ENCODE measurements around the gene GTPBP4. TPM values are rescaled to one million over a fixed set of nuclear protein-coding genes. Genes with fewer than 3 reads are reported as not detected.

The GTPBP4 gene
- total RNA-seq, 2 experiments from 2014 or later = 50.3 to 53.7 TPM

DNA sequence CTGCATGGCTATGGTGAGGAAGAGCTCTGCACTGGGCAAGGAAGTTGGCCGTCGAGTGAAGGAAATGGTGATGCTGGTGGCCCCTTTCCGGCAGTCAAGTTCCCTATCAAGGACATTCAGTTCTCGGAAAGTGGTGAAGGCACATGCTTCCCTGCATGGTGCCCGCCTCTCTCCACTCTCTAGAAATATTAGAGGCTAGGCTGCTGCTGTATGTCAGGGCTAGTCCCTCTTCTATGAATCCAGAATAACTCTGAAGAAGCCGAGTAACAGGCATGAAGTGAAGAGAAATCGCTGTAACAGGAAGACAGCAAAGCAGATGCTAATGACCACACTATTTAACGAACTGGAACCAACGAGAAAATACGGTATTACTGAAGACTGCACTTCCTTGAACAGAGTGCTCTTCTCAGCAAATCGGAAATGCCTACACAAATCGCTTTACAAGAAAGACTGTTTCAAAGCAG lies 55.3 kb downstream of the GTPBP4 start:
- H3K36me3 Mint-ChIP-seq (ENCODE audit: low read depth) = peaks cover 59% of the 10 kb centered on the region
- ChIA-PET POLR2A (interaction anchor here (1.0 to 2.2 kb wide), 4 partner anchors 10 to 30 kb away, joined by 3 to 5 read pairs (median 4); partner anchors contain the start of gene WDR37), CTCF (interaction anchor here (2.3 kb wide), 1 partner anchor 55 kb away, joined by 7 read pairs; the partner anchor contains the start of gene GTPBP4)
- no peaks in the 10 kb centered on the region for H3K27me3 ChIP-seq (ENCODE audit: control insufficient read depth in 1 of 2, insufficient read depth in 2 of 2, low read length in 2 of 2)
- DNase-seq (peak in 5 of 14 experiments; percentile 16 to 74 (median 55)), ATAC-seq (ENCODE audit: poor library complexity) (peak; percentile 22)
- peak overlapping the region; percentile 37 to 44 for H3K27ac ChIP-seq (ENCODE audit: low read depth in 1 of 2, low read length in 2 of 2)
- peaks cover 48% of the 10 kb centered on the region for H3K4me1 Mint-ChIP-seq (ENCODE audit: low read depth)
- peaks cover 29% of the 10 kb centered on the region for H3K36me3 ChIP-seq (ENCODE audit: insufficient read depth, low read length)
- H3K4me3 Mint-ChIP-seq = peak overlapping the region; percentile 84
- H3K27ac Mint-ChIP-seq = peak overlapping the region; percentile 88
- no peaks in the 10 kb centered on the region for H3K9me3 ChIP-seq (ENCODE audit: control insufficient read depth in 1 of 2, insufficient read depth in 1 of 2, low read length in 2 of 2)
- peak overlapping the region; percentile 43 for H3K4me3 ChIP-seq (ENCODE audit: low read length)
- TF ChIP-seq, protein P1, sequence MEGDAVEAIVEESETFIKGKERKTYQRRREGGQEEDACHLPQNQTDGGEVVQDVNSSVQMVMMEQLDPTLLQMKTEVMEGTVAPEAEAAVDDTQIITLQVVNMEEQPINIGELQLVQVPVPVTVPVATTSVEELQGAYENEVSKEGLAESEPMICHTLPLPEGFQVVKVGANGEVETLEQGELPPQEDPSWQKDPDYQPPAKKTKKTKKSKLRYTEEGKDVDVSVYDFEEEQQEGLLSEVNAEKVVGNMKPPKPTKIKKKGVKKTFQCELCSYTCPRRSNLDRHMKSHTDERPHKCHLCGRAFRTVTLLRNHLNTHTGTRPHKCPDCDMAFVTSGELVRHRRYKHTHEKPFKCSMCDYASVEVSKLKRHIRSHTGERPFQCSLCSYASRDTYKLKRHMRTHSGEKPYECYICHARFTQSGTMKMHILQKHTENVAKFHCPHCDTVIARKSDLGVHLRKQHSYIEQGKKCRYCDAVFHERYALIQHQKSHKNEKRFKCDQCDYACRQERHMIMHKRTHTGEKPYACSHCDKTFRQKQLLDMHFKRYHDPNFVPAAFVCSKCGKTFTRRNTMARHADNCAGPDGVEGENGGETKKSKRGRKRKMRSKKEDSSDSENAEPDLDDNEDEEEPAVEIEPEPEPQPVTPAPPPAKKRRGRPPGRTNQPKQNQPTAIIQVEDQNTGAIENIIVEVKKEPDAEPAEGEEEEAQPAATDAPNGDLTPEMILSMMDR (IDR thresholded peaks at IDR 0.05) = no peak
- H3K9me3 Mint-ChIP-seq = no peaks in the 10 kb centered on the region
- intact Hi-C loops (cut with DNase I, micrococcal nuclease) = no loop called here
- peaks cover 5% of the 10 kb centered on the region for H3K27me3 Mint-ChIP-seq
- peaks cover 30% of the 10 kb centered on the region for H3K4me1 ChIP-seq (ENCODE audit: insufficient read depth, low read length)

DNA sequence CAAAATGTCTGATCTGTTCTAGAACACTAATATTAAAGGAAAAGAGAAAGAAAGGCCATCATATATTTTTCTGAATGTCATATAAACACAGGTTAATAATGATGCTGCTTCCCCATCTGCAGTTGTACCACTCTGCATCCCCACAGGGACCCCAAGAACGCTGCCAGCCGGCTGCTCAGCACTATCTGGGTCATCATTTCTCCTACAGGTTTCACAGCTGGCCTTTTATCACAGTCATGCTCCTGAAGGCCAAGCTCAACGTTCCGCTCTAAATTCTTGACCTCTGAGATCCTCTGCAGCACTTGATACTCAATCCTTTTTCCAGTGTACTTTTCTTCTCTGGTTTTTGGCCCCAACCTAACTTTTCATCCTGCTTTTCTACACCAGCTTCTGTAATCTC lies 55.9 kb downstream of the GTPBP4 start:
- Histone ChIP-seq H3K4me3 (ENCODE audit: low read length) (peak overlapping the region; percentile 43), H3K9me3 (ENCODE audit: control insufficient read depth in 1 of 2, insufficient read depth in 1 of 2, low read length in 2 of 2) (no peaks in the 10 kb centered on the region), H3K27ac (ENCODE audit: low read depth in 1 of 2, low read length in 2 of 2) (peak overlapping the region; percentile 6 to 37), H3K36me3 (ENCODE audit: insufficient read depth, low read length) (peaks cover 29% of the 10 kb centered on the region), H3K27me3 (ENCODE audit: control insufficient read depth in 1 of 2, insufficient read depth in 2 of 2, low read length in 2 of 2) (no peaks in the 10 kb centered on the region), H3K4me1 (ENCODE audit: insufficient read depth, low read length) (peaks cover 30% of the 10 kb centered on the region)
- Mint-ChIP-seq H3K27ac (peak overlapping the region; percentile 88), H3K4me3 (peak overlapping the region; percentile 84), H3K36me3 (ENCODE audit: low read depth) (peaks cover 65% of the 10 kb centered on the region), H3K9me3 (no peaks in the 10 kb centered on the region), H3K4me1 (ENCODE audit: low read depth) (peaks cover 54% of the 10 kb centered on the region), H3K27me3 (peaks cover 5% of the 10 kb centered on the region)
- ChIA-PET POLR2A (interaction anchor here (1.0 to 2.2 kb wide), 3 partner anchors 9 to 30 kb away, joined by 3 to 5 read pairs (median 4); partner anchors contain the start of gene WDR37), CTCF (interaction anchor here (2.3 kb wide), 1 partner anchor 56 kb away, joined by 7 read pairs; the partner anchor contains the start of gene GTPBP4)
- ATAC-seq (ENCODE audit: poor library complexity) (no peak), DNase-seq (no peak)
- TF ChIP-seq, protein P1 (IDR thresholded peaks at IDR 0.05) = no peak
- intact Hi-C loops (cut with DNase I, micrococcal nuclease) = no loop called here

DNA sequence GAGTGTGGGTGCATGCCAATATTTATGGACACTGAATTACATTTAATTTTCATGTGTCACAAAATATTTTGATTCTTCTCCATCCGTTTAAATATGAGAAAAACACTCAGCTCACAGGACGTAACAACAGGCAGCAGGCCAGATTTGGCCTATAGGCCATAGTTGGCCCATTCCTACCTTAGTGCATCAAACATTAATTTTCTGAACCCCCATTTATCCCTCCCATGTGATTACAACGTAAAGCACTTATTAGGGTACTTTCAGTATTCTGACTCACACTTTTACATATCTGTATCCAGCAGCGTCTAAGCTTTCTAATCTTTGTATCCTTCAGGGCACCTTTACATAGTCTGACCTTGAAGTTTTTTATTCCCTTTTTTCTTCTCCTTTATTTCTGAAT lies 56.7 kb downstream of the GTPBP4 start:
- CTCF ChIA-PET = interaction anchor here (2.3 kb wide), 1 partner anchor 57 kb away, joined by 7 read pairs; the partner anchor contains the start of gene GTPBP4
- H3K4me3 Mint-ChIP-seq = peak overlapping the region; percentile 84

More for the DNA sequence above, 56.7 kb downstream of the GTPBP4 start:
- DNase-seq = no peak
- peaks cover 61% of the 10 kb centered on the region for H3K4me1 Mint-ChIP-seq (ENCODE audit: low read depth)
- Histone ChIP-seq H3K36me3 (ENCODE audit: insufficient read depth, low read length) (peaks cover 28% of the 10 kb centered on the region), H3K9me3 (ENCODE audit: control insufficient read depth in 1 of 2, insufficient read depth in 1 of 2, low read length in 2 of 2) (no peaks in the 10 kb centered on the region), H3K27me3 (ENCODE audit: control insufficient read depth in 1 of 2, insufficient read depth in 2 of 2, low read length in 2 of 2) (no peaks in the 10 kb centered on the region), H3K4me1 (ENCODE audit: insufficient read depth, low read length) (peaks cover 34% of the 10 kb centered on the region), H3K27ac (ENCODE audit: low read depth in 1 of 2, low read length in 2 of 2) (peak overlapping the region; percentile 6 to 37), H3K4me3 (ENCODE audit: low read length) (no peak overlapping the region)
- POLR2A ChIA-PET = interaction anchor here (1.8 to 2.2 kb wide), 2 partner anchors 11 to 18 kb away, joined by 5 read pairs; partner anchors contain the start of gene WDR37
- intact Hi-C loops (cut with DNase I, micrococcal nuclease) = no loop called here
- TF ChIP-seq, protein P1 (IDR thresholded peaks at IDR 0.05) = no peak
- H3K27me3 Mint-ChIP-seq = peaks cover 5% of the 10 kb centered on the region
- H3K27ac Mint-ChIP-seq = peak overlapping the region; percentile 88
- peaks cover 71% of the 10 kb centered on the region for H3K36me3 Mint-ChIP-seq (ENCODE audit: low read depth)
- ATAC-seq (ENCODE audit: poor library complexity) = no peak
- no peaks in the 10 kb centered on the region for H3K9me3 Mint-ChIP-seq

All from CD4-positive, alpha-beta T cell (primary cell).